Spleen (tissue), 11 donors: ENCODE data around the gene WLS. TPM values are rescaled to one million over a fixed set of nuclear protein-coding genes. Genes with fewer than 3 reads are reported as not detected.

Source experiments
- DNase-seq: peaks from one replicate; pipeline ENCODE4 v3.0.0-alpha.2; 2020
- H3K27ac ChIP-seq, 8 donors: fragments of 200-600 bp; sonication (generic) in 7 of 8; 1 replicate in 4 of 8; 2 replicates in 4 of 8; pipeline versions ENCODE4 v1.5.0 to v1.8.0; 2016 to 2021; ENCODE audit warnings: inconsistent platforms in 4 of 8, mild to moderate bottlenecking in 4 of 8, moderate library complexity in 1 of 8
- H3K27me3 ChIP-seq, 7 donors: fragments of 200-600 bp; sonication (generic) in 6 of 7; replicated peaks in 1 of 7; 1 replicate in 4 of 7; 2 replicates in 3 of 7; pipeline versions ENCODE4 v1.5.0 to v1.8.0; 2016 to 2021; ENCODE audit warnings: inconsistent platforms in 3 of 7, mild to moderate bottlenecking in 1 of 7
- H3K36me3 ChIP-seq, 6 donors: fragments of 200-600 bp; sonication (generic) in 5 of 6; 1 replicate in 4 of 6; 2 replicates in 2 of 6; pipeline versions ENCODE4 v1.5.0 to v1.8.0; 2016 to 2021; ENCODE audit warnings: inconsistent platforms in 2 of 6
- H3K4me1 ChIP-seq, 6 donors: fragments of 200-600 bp; sonication (generic) in 5 of 6; 1 replicate in 3 of 6; 2 replicates in 3 of 6; pipeline versions ENCODE4 v1.5.0 to v1.8.0; 2016 to 2021; ENCODE audit warnings: inconsistent platforms in 3 of 6
- H3K4me3 ChIP-seq, 8 donors: fragments of 200-600 bp; sonication (generic) in 7 of 8; 1 replicate in 4 of 8; 2 replicates in 4 of 8; pipeline versions ENCODE4 v1.5.0 to v1.8.0; 2016 to 2021; ENCODE audit warnings: inconsistent platforms in 4 of 8, mild to moderate bottlenecking in 4 of 8, moderate library complexity in 2 of 8
- H3K9me3 ChIP-seq, 8 donors: fragments of 200-600 bp; sonication (generic) in 7 of 8; 1 replicate in 4 of 8; 2 replicates in 4 of 8; pipeline versions ENCODE4 v1.5.0 to v1.8.0; 2016 to 2021; ENCODE audit warnings: inconsistent platforms in 4 of 8
- POLR2A ChIP-seq, 3 donors: fragments of 450-650 bp; IDR thresholded peaks; one replicate each; pipeline ENCODE4 v1.5.1; 2017; ENCODE audit warnings: antibody characterized with exemption in 3 of 3, mild to moderate bottlenecking in 1 of 3
- POLR2AphosphoS5 ChIP-seq, 3 donors: sonication (generic); formaldehyde crosslinking; IDR thresholded peaks; one replicate each; pipeline ENCODE4 v1.5.1; 2017; ENCODE audit warnings: antibody characterized with exemption in 3 of 3
- WGBS, 5 donors: extraction: QIAGEN DNeasy Blood & Tissue Kit in 3 of 5; methylation state at CpG; one replicate each; pipeline versions ENCODE4 v1.1.5 to v1.1.7; 2013 to 2018; 5-methylcytosine and 5-hydroxymethylcytosine counted together
- intact Hi-C: fragments of 100-400 bp; cut with DNase I; formaldehyde crosslinking; loops from one replicate; pipeline ENCODE4 v1.15.0; 2023; ENCODE audit warnings: low total_unique reads
- polyA plus RNA-seq, 3 donors: library from polyadenylated mRNA; stranded (reverse); fragments of 200-250 nt; gene quantifications; one replicate each; pipeline ENCODE4 v1.2.1, GENCODE V29; 2013
- total RNA-seq, 7 donors: library from RNA; depleted of rRNA in 3 of 7; stranded (reverse); fragments of >200 nt in 3 of 7; fragmentation: NEBNext Ultra II Directional in 4 of 7; extraction: Animal tissue kit (Norgen Biotek cat#: 25700) in 4 of 7; gene quantifications; one replicate each; pipeline versions ENCODE4 v1.1.0 to v1.2.1, GENCODE V29; 2016 to 2021
- TF ChIP-seq, protein P1 (sequence below), 11 experiments: fragments of 200-600 bp in 7 of 11; fragments of 450-650 bp in 4 of 11; sonication (generic) in 4 of 11; IDR thresholded peaks in 8 of 11; conservative IDR thresholded peaks in 3 of 11; 1 replicate in 7 of 11; 2 replicates in 4 of 11; pipeline versions ENCODE4 v1.4.0 to v1.8.0; 2016 to 2021; ENCODE audit warnings: antibody characterized with exemption in 11 of 11, inconsistent platforms in 4 of 11, mild to moderate bottlenecking in 1 of 11
- donor health status: healthy with polysubstance abuse.
- donor health status: DM: no; HTN: no; CAD: no; lungs with moderate emphysema.
- donor health status: DM: no; HTN: no; CAD: no.
- donor health status: Bipolar disorder and iron deficiency.
- donor health status: healthy.
- donor health status: DM: no; HTN: no; CAD: no.
- donor health status: DM: yes; HTN: yes; CAD: no.

WLS gene
- total and polyA plus RNA-seq, 10 donors = 5.6 to 67.2 (median 53.2) TPM

DNA sequence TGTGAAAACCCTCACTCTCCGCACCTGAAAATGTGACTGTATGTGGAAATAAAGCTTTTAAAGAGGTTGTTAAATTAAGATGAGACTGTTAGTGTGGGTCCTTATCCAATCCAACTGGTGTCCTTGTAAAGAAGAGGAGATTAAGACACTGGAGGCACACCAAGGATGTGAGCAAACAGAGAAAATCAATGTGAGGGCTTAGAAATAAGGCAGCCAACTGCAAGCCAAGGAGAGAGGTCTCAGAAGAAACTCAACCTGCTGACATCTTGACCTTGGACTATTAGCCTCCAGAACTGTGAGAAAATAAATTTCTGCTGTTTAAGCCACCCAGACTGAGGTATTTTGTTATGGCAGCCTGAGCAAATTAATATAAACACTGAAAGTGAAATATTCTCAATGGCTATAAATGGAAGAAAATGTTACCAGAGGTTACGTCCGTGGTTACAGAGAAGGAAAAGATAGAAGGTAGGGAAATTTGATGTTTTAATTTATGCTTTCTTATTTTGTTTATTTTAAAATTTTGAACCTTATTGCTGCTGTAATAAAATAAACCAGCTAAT is 22.4 kb upstream of the WLS start:
- no peak overlapping the region for H3K4me3 ChIP-seq
- no peaks in the 10 kb centered on the region for H3K4me1 ChIP-seq
- no peaks in the 10 kb centered on the region for H3K27me3 ChIP-seq
- intact Hi-C loops = no loop called here
- DNase-seq = no peak
- TF ChIP-seq POLR2A (IDR thresholded peaks at IDR 0.05) = no peak
- TF ChIP-seq, protein P1, sequence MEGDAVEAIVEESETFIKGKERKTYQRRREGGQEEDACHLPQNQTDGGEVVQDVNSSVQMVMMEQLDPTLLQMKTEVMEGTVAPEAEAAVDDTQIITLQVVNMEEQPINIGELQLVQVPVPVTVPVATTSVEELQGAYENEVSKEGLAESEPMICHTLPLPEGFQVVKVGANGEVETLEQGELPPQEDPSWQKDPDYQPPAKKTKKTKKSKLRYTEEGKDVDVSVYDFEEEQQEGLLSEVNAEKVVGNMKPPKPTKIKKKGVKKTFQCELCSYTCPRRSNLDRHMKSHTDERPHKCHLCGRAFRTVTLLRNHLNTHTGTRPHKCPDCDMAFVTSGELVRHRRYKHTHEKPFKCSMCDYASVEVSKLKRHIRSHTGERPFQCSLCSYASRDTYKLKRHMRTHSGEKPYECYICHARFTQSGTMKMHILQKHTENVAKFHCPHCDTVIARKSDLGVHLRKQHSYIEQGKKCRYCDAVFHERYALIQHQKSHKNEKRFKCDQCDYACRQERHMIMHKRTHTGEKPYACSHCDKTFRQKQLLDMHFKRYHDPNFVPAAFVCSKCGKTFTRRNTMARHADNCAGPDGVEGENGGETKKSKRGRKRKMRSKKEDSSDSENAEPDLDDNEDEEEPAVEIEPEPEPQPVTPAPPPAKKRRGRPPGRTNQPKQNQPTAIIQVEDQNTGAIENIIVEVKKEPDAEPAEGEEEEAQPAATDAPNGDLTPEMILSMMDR (IDR thresholded peaks at IDR 0.05 in 8 of 11, conservative IDR thresholded peaks at IDR 0.05 in 3 of 11) = no peak
- no peak for TF ChIP-seq POLR2AphosphoS5 (IDR thresholded peaks at IDR 0.05)
- H3K36me3 ChIP-seq = no peaks in the 10 kb centered on the region
- 67 to 91% (median 79%) methylated on average over 3 of the region's 3 CpGs for WGBS, 5 donors
- peaks cover 0 to 9% (median 5%) of the 10 kb centered on the region in 8 donors for H3K9me3 ChIP-seq
- peak overlapping the region in 2 of 8 donors; percentile 46 to 70 for H3K27ac ChIP-seq

DNA sequence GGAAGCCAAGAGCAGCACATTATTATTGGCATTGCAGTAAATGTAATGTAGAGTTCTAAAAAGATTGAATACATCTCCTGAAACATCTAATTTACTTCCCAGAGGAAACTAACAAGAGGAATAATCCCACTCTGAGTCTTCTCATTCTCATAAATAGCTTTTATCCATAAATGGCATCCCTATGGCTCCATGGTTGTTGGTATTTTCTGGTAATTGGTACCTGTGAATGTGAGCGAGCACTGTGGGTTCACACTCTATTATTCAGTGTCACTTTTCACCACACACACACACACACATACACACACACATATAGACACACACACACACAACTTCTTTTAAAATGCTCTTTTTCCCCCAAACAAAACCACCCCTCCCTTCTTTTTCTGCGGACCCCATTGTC is 4.7 kb upstream of the WLS start:
- no peak for TF ChIP-seq POLR2AphosphoS5 (IDR thresholded peaks at IDR 0.05)
- TF ChIP-seq, protein P1 (IDR thresholded peaks at IDR 0.05 in 8 of 11, conservative IDR thresholded peaks at IDR 0.05 in 3 of 11) = no peak
- no peak for TF ChIP-seq POLR2A (IDR thresholded peaks at IDR 0.05)
- Histone ChIP-seq H3K4me1 (peaks cover 0 to 13% (median 6%) of the 10 kb centered on the region in 6 donors), H3K4me3 (no peak overlapping the region), H3K27me3 (peaks cover 0 to 41% (median 11%) of the 10 kb centered on the region in 7 donors), H3K9me3 (no peaks in the 10 kb centered on the region), H3K27ac (no peak overlapping the region), H3K36me3 (no peaks in the 10 kb centered on the region)
- no peak for DNase-seq
- 90 to 96% (median 94%) methylated on average over 2 of the region's 2 CpGs for WGBS, 5 donors
- intact Hi-C loops = no loop called here

DNA sequence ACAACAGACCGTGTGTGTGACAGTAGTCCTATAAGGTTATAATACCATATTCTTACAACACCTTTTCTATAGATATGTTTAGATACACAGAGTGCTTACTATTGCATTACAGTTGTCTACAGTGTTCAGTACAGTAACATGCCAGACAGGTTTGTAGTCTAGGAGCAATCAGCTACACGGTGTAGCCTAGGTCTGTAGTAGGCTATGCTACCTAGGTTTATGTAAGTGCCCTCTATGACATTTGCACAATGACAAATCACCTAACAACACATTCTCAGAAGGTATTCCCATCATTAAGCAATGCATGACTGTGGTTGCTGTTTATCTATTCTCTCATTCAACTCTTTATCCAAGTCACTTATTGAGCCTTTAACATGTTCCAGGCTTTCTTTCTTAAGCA is 1.8 kb upstream of the WLS start:
- Histone ChIP-seq H3K27ac (no peak overlapping the region), H3K4me1 (peaks cover 0 to 43% (median 19%) of the 10 kb centered on the region in 6 donors), H3K9me3 (no peaks in the 10 kb centered on the region), H3K36me3 (no peaks in the 10 kb centered on the region), H3K4me3 (no peak overlapping the region), H3K27me3 (peaks cover 0 to 66% (median 11%) of the 10 kb centered on the region in 7 donors)
- WGBS, 5 donors = 75 to 90% (median 77%) methylated on average over 2 of the region's 2 CpGs
- DNase-seq = no peak
- intact Hi-C loops = no loop called here
- TF ChIP-seq, protein P1 (IDR thresholded peaks at IDR 0.05 in 8 of 11, conservative IDR thresholded peaks at IDR 0.05 in 3 of 11) = no peak
- TF ChIP-seq POLR2A (IDR thresholded peaks at IDR 0.05) (no peak), POLR2AphosphoS5 (IDR thresholded peaks at IDR 0.05) (no peak)

DNA sequence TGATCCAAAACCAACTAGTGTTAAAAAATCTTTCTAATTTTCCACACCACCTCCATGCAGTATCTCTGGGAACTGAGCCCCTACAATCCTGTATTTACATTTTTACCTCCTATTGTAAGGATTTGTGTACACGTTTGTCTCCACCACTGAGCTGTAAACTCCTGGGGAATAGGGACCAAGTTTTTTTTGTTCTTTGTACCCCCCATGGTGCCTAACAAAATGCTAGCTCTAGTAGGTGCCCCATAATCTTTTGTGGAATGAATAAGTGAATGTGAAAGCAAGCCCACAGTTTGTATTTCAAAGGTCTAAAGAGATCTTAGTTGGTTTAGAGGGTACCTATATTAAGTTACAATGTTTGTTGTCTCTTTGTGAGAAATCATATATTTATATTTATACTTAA is 879 bp upstream of the WLS start:
- no peak for DNase-seq
- H3K36me3 ChIP-seq = no peaks in the 10 kb centered on the region
- TF ChIP-seq, protein P1 (IDR thresholded peaks at IDR 0.05 in 8 of 11, conservative IDR thresholded peaks at IDR 0.05 in 3 of 11) = no peak
- TF ChIP-seq POLR2AphosphoS5 (IDR thresholded peaks at IDR 0.05) (no peak), POLR2A (IDR thresholded peaks at IDR 0.05) (no peak)
- peak overlapping the region in 7 of 8 donors; percentile 55 to 85 (median 75) for H3K27ac ChIP-seq
- H3K27me3 ChIP-seq = peaks cover 0 to 66% (median 11%) of the 10 kb centered on the region in 7 donors
- 34 to 46% (median 43%) methylated on average over 1 of the region's 1 CpG for WGBS, 5 donors
- peak overlapping the region in 4 of 8 donors; percentile 48 to 76 (median 56) for H3K4me3 ChIP-seq
- intact Hi-C loops = no loop called here
- H3K9me3 ChIP-seq = no peaks in the 10 kb centered on the region
- peaks cover 0 to 52% (median 19%) of the 10 kb centered on the region in 6 donors for H3K4me1 ChIP-seq
